Common myeloid progenitor, CD34-positive (primary cell): ENCODE results near the gene PRKN.

Experiments
- CTCF ChIA-PET: fragments of 350-600 bp; sonication (Branson Sonifier 250); formaldehyde crosslinking; loops from one replicate; lab custom pipeline; 2021; ENCODE audit warnings: antibody characterized with exemption; lab: Charles Lee
- POLR2A ChIA-PET: fragments of 350-600 bp; sonication (Branson Sonifier 250); formaldehyde crosslinking; loops from one replicate; lab custom pipeline; 2021; ENCODE audit warnings: antibody characterized with exemption; lab: Charles Lee
- DNase-seq, 3 donors: peaks; one replicate each; pipeline versions ENCODE4 v3.0.0 to v3.0.0-alpha.2; 2013
- H3K27ac ChIP-seq, 2 experiments: 1 replicate in 1 of 2; 2 replicates in 1 of 2; pipeline ENCODE4 v1.7.0; 2013; ENCODE audit warnings: inconsistent platforms in 2 of 2, low read length in 2 of 2, mild to moderate bottlenecking in 2 of 2, low read depth in 1 of 2, moderate library complexity in 1 of 2; ENCODE audit not compliant: severe bottlenecking in 2 of 2, insufficient read depth in 1 of 2, poor library complexity in 1 of 2
- H3K27me3 ChIP-seq, 5 experiments: replicated peaks in 2 of 5; 1 replicate in 3 of 5; 2 replicates in 2 of 5; pipeline versions ENCODE4 v1.6.1 to v1.7.0; 2013; ENCODE audit warnings: low read length in 4 of 5, mild to moderate bottlenecking in 2 of 5, moderate library complexity in 2 of 5, inconsistent platforms in 1 of 5; ENCODE audit not compliant: insufficient read depth in 5 of 5, control insufficient read depth in 4 of 5
- H3K36me3 ChIP-seq, 4 experiments: 1 replicate in 2 of 4; 2 replicates in 2 of 4; pipeline versions ENCODE4 v1.6.1 to v1.7.0; 2013; ENCODE audit warnings: low read length in 3 of 4, control low read depth in 1 of 4, mild to moderate bottlenecking in 1 of 4; ENCODE audit not compliant: control insufficient read depth in 4 of 4, insufficient read depth in 4 of 4
- H3K4me1 ChIP-seq, 4 experiments: 1 replicate in 3 of 4; 2 replicates in 1 of 4; pipeline versions ENCODE4 v1.6.1 to v1.7.1; 2013; ENCODE audit warnings: low read length in 3 of 4, mild to moderate bottlenecking in 3 of 4, control low read depth in 1 of 4, inconsistent platforms in 1 of 4, moderate library complexity in 1 of 4; ENCODE audit not compliant: control insufficient read depth in 4 of 4, insufficient read depth in 4 of 4; ENCODE audit errors: control extremely low read depth in 1 of 4
- H3K4me3 ChIP-seq, 7 experiments: 1 replicate in 4 of 7; 2 replicates in 3 of 7; pipeline versions ENCODE4 v1.5.1 to v1.7.0; 2013; ENCODE audit warnings: mild to moderate bottlenecking in 7 of 7, low read length in 6 of 7, moderate library complexity in 6 of 7, inconsistent platforms in 2 of 7, low read depth in 2 of 7, control low read depth in 1 of 7; ENCODE audit not compliant: insufficient read depth in 4 of 7, control insufficient read depth in 1 of 7; ENCODE audit errors: extremely low read depth in 1 of 7
- H3K9me3 ChIP-seq, 5 experiments: 1 replicate in 4 of 5; 2 replicates in 1 of 5; pipeline versions ENCODE4 v1.6.1 to v1.7.1; 2013; ENCODE audit warnings: low read length in 4 of 5, mild to moderate bottlenecking in 2 of 5, inconsistent platforms in 1 of 5, low read depth in 1 of 5, moderate library complexity in 1 of 5; ENCODE audit not compliant: control insufficient read depth in 4 of 5, insufficient read depth in 2 of 5; ENCODE audit errors: control extremely low read depth in 1 of 5
- WGBS: methylation state at CpG from one replicate; pipeline ENCODE4 v1.1.5; 2013; ENCODE audit not compliant: insufficient coverage; 5-methylcytosine and 5-hydroxymethylcytosine counted together

Gene PRKN

DNA sequence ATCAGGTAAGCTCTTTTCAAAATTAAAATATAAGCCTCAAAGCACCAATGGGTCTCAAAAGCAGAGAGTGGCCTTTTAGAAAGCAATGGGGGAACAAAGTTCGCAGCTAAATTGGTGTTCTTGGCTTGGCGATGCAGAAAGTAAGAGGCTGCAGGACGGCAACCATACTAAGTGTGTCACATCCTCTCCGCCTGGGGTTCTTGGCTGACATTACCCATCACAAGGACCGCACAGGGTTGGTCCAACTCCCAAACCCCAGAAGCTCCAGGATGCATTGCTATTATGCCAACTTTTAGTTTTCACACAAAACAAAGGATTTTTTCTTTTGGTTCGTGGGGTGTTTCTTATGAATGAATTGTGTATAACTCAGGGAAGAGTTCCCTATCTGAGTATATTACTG lies 124.8 kb downstream of the PRKN start:
- ChIA-PET POLR2A (no interaction called here), CTCF (no interaction called here)
- Histone ChIP-seq H3K27me3 (no peaks in the 10 kb centered on the region), H3K9me3 (no peaks in the 10 kb centered on the region), H3K36me3 (no peaks in the 10 kb centered on the region), H3K27ac (no peak overlapping the region), H3K4me3 (no peak overlapping the region), H3K4me1 (no peaks in the 10 kb centered on the region)
- WGBS: 100% methylated on average over 1 of the region's 6 CpGs
- no peak for DNase-seq

DNA sequence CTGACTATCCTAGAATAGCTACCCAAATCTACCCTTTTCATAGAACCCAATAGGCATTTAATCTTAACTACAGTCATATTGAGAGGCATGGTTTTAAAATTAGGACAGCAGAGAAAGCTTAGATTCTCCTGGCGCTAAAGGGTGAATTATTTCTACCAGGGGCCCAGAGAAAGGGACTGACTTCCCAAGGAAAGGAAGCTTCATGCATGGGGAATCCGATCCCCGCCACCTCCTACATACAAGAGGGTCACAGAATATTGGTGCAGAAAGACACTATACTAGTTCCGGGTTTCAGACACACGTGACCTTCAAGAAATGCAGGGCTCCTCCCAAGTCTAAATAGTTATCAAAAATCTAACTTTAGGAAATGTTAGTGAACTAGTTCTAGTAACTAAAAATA lies 130.9 kb downstream of the PRKN start:
- 100% methylated on average over 1 of the region's 5 CpGs for WGBS
- H3K27me3 ChIP-seq: no peaks in the 10 kb centered on the region
- DNase-seq: no peak
- POLR2A ChIA-PET: no interaction called here
- H3K36me3 ChIP-seq: no peaks in the 10 kb centered on the region
- H3K27ac ChIP-seq: no peak overlapping the region
- CTCF ChIA-PET: no interaction called here
- H3K9me3 ChIP-seq: no peaks in the 10 kb centered on the region
- H3K4me1 ChIP-seq: no peaks in the 10 kb centered on the region
- no peak overlapping the region for H3K4me3 ChIP-seq

DNA sequence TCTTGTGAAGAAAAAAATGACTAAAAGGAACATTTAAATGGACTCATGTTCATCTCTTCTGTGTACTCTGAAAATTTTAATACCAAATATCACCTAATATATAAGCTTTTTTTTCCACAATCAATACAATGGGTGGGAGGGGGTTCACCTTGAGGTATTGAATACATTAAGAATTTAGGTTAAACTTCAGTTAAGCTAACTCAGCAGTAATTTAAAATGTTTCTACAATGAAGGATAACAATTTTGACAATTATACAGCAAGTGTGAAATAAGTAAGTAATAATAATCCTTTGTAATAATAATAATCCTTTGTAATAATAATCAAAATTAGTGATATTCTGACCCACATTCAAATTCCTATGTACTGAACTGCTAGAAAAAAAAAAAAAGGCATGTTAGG lies 136.0 kb downstream of the PRKN start:
- H3K27ac ChIP-seq: no peak overlapping the region
- H3K36me3 ChIP-seq: no peaks in the 10 kb centered on the region
- ChIA-PET CTCF (interaction anchor here (0.7 kb wide), 1 partner anchor 736 kb away, joined by 3 read pairs; no protein-coding TSS in a partner anchor), POLR2A (no interaction called here)
- H3K27me3 ChIP-seq: no peaks in the 10 kb centered on the region
- H3K4me1 ChIP-seq: no peaks in the 10 kb centered on the region
- no peak for DNase-seq
- no peaks in the 10 kb centered on the region for H3K9me3 ChIP-seq
- H3K4me3 ChIP-seq: no peak overlapping the region

DNA sequence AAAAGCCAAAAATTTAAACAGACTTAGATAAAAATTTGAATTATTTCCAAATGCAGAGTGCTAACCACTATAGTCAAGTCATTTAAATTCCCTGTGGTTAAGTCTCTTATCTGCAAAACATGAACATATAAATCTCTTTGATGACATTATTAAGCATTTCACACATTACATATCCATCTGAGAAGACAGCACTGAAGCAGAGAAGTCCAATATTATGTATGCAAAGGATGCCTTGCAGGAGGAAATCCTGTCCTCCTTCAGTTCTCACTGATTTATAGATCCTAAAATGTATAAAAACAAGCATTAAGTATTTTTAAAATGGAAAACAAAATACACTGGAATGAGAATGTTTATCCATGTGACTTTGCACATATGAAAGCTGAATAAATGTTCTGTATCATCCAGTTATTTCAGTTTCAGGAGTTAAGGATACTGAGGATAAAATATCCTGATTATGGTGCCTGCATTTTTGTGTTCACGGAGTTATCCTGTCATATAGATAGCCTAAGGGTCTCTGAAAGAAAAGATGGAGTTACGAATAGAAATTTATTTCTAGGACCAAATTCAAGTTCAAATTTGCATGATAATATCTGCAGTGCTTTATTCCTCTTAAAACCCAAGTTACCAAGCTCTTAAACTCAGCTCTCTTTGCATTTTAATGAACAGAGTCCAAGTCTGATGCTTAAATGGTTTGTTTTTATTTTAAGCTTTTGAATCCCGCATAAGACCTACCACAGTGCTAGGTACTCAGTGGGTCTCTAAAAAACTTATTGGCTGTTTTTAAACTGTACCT lies 145.4 kb downstream of the PRKN start:
- 100% methylated on average over 1 of the region's 3 CpGs for WGBS
- DNase-seq: peak in 1 of 3 donors; percentile 22
- ChIA-PET POLR2A (no interaction called here), CTCF (no interaction called here)
- no peaks in the 10 kb centered on the region for H3K36me3 ChIP-seq
- no peaks in the 10 kb centered on the region for H3K4me1 ChIP-seq
- H3K27me3 ChIP-seq: no peaks in the 10 kb centered on the region
- no peaks in the 10 kb centered on the region for H3K9me3 ChIP-seq
- no peak overlapping the region for H3K27ac ChIP-seq
- no peak overlapping the region for H3K4me3 ChIP-seq

DNA sequence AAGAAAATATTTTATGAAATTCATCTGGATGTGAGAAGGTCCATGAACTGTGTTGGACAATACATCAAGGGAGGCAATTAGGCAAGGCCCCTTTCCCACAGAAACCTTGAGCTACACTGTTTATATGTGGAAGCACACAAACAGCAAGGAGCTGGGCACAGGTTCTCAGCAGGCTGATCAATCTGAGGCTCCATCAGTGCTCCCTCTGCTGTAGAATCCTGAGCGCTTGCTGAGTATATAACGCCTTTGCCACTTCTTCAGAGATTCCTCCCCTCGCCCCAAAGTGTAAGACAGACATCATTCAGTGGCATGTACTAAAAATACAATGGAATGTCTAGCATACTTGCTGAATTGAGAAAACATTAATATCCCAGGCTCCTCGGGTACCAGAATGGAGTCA lies 146.9 kb downstream of the PRKN start:
- no peak overlapping the region for H3K4me3 ChIP-seq
- DNase-seq: no peak
- H3K4me1 ChIP-seq: no peaks in the 10 kb centered on the region
- ChIA-PET CTCF (no interaction called here), POLR2A (no interaction called here)
- no peaks in the 10 kb centered on the region for H3K27me3 ChIP-seq
- 100% methylated on average over 4 of the region's 4 CpGs for WGBS
- H3K9me3 ChIP-seq: no peaks in the 10 kb centered on the region
- no peaks in the 10 kb centered on the region for H3K36me3 ChIP-seq
- H3K27ac ChIP-seq: no peak overlapping the region

DNA sequence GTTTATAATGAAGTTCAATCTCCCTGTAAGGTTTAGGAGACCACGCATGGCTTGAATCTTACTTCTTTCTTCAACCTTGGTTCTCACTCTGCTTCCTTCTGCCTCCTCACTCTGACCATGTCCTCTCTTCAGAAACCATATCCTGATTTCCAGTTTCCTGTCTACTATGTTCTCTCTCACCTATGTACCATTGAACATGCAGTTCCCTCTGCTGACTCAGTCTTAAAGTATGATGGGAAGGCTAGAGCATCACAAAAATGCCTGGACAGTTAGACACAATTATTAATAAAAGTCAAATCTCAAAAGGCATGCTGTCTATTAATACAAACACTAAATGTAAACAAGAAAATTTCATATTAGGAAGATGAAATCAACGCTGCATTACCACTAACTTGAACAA lies 151.6 kb downstream of the PRKN start:
- Histone ChIP-seq H3K27ac (no peak overlapping the region), H3K27me3 (no peaks in the 10 kb centered on the region), H3K4me3 (no peak overlapping the region), H3K36me3 (no peaks in the 10 kb centered on the region), H3K4me1 (no peaks in the 10 kb centered on the region), H3K9me3 (no peaks in the 10 kb centered on the region)
- DNase-seq: no peak
- ChIA-PET POLR2A (no interaction called here), CTCF (no interaction called here)
- WGBS: 85% methylated on average over 2 of the region's 2 CpGs

DNA sequence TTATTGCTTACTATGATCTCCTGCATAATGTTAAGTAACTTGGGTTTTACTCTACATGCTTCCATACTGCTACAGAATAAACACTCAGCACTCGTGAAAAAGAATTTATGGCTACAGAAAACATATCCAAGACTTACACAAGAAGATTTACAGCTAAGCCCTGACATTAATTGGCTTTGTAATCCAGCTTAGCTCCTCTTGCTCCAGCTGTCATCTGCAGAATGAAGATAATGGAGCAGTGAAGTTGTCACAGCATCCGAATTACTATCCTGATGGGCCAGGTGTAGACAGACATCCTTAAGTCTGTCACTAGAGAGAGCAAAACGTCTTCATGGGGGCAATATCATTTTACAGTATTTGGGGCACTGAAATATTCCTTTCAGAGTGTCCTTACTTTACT lies 155.3 kb downstream of the PRKN start:
- CTCF ChIA-PET: interaction anchor here (0.6 kb wide), 1 partner anchor 294 kb away, joined by 4 read pairs; no protein-coding TSS in a partner anchor
- H3K27me3 ChIP-seq: no peaks in the 10 kb centered on the region
- H3K27ac ChIP-seq: no peak overlapping the region
- H3K4me1 ChIP-seq: no peaks in the 10 kb centered on the region
- no peak overlapping the region for H3K4me3 ChIP-seq
- no peaks in the 10 kb centered on the region for H3K36me3 ChIP-seq
- POLR2A ChIA-PET: interaction anchor here (0.7 kb wide), 1 partner anchor 9 kb away, joined by 5 read pairs; no protein-coding TSS in a partner anchor
- 86% methylated on average over 2 of the region's 3 CpGs for WGBS
- DNase-seq: no peak
- H3K9me3 ChIP-seq: peaks cover 0 to 10% (median 0%) of the 10 kb centered on the region in 5 experiments
